HepG2 (cell line): ENCODE measurements around the gene CGB5. TPM values are rescaled to one million over a fixed set of nuclear protein-coding genes. Genes with fewer than 3 reads are reported as not detected.

ENCODE experiments used
- CTCF ChIP-seq: sonication (generic); formaldehyde crosslinking; IDR thresholded peaks from 2 replicates; pipeline ENCODE4 v1.5.0; 2020; ENCODE audit warnings: mild to moderate bottlenecking, missing genetic modification reagents, moderate library complexity
- DBP ChIP-seq: sonication (generic); formaldehyde crosslinking; IDR thresholded peaks from 2 replicates; pipeline ENCODE4 v1.4.0; 2020; ENCODE audit warnings: missing genetic modification reagents; ENCODE audit errors: not compliant biosample characterization
- KMT2A ChIP-seq: sonication (generic); formaldehyde crosslinking; IDR thresholded peaks from 2 replicates; pipeline ENCODE4 v1.4.0; 2020; ENCODE audit warnings: missing genetic modification reagents
- MIXL1 ChIP-seq: IDR thresholded peaks from 2 replicates; pipeline ENCODE4 v1.6.1; 2016
- NFIB ChIP-seq: sonication (generic); formaldehyde crosslinking; IDR thresholded peaks from 2 replicates; pipeline ENCODE4 v1.9.0; 2021; ENCODE audit warnings: missing genetic modification reagents, mild to moderate bottlenecking, borderline replicate concordance
- NRL ChIP-seq: sonication (generic); formaldehyde crosslinking; IDR thresholded peaks from 2 replicates; pipeline ENCODE4 v1.5.0; 2020; ENCODE audit warnings: missing genetic modification reagents, mild to moderate bottlenecking, moderate library complexity, borderline replicate concordance
- PCBP1 ChIP-seq: fragments of 200-400 bp; formaldehyde crosslinking; IDR thresholded peaks from 2 replicates; pipeline ENCODE4 v1.6.1; 2017; ENCODE audit warnings: mild to moderate bottlenecking, low read depth, low read length, borderline replicate concordance
- PHB2 ChIP-seq: fragments of 450-650 bp; IDR thresholded peaks from 2 replicates; pipeline ENCODE4 v1.6.1; 2018; ENCODE audit not compliant: partially characterized antibody
- PHF5A ChIP-seq: IDR thresholded peaks from one replicate; pipeline ENCODE4 v1.6.1; 2018; ENCODE audit warnings: low read depth, missing genetic modification reagents; ENCODE audit not compliant: unreplicated experiment
- PRMT3 ChIP-seq: sonication (generic); formaldehyde crosslinking; IDR thresholded peaks from 2 replicates; pipeline ENCODE4 v1.8.1; 2022; ENCODE audit warnings: low read depth, mild to moderate bottlenecking, moderate library complexity, missing genetic modification reagents, borderline replicate concordance
- PTBP1 ChIP-seq: fragments of 200-400 bp; formaldehyde crosslinking; IDR thresholded peaks from 2 replicates; pipeline ENCODE4 v1.6.1; 2018; ENCODE audit warnings: low read length, low read depth; ENCODE audit not compliant: poor library complexity, severe bottlenecking
- RARA ChIP-seq: IDR thresholded peaks from 2 replicates; pipeline ENCODE4 v1.6.1; 2016; ENCODE audit warnings: missing genetic modification reagents, missing compliant biosample characterization
- TBX2 ChIP-seq: sonication (generic); formaldehyde crosslinking; IDR thresholded peaks from 2 replicates; pipeline ENCODE4 v1.5.0; 2020; ENCODE audit warnings: missing genetic modification reagents, mild to moderate bottlenecking, borderline replicate concordance
- TEAD2 ChIP-seq: sonication (generic); formaldehyde crosslinking; IDR thresholded peaks from 2 replicates; pipeline ENCODE4 v1.9.0; 2021; ENCODE audit warnings: missing genetic modification reagents
- ZNF230 ChIP-seq: sonication (generic); formaldehyde crosslinking; IDR thresholded peaks from 2 replicates; pipeline ENCODE4 v1.4.0; 2020; ENCODE audit warnings: mild to moderate bottlenecking, missing genetic modification reagents
- ZNF567 ChIP-seq: sonication (generic); formaldehyde crosslinking; IDR thresholded peaks from 2 replicates; pipeline ENCODE4 v1.8.1; 2023; ENCODE audit warnings: mild to moderate bottlenecking, missing genetic modification reagents, borderline replicate concordance
- ZNF704 ChIP-seq: sonication (generic); formaldehyde crosslinking; IDR thresholded peaks from 2 replicates; pipeline ENCODE4 v1.8.1; 2023; ENCODE audit warnings: mild to moderate bottlenecking, inconsistent platforms, moderate library complexity, missing genetic modification reagents, borderline replicate concordance
- ZNF720 ChIP-seq: sonication (generic); formaldehyde crosslinking; IDR thresholded peaks from 2 replicates; pipeline ENCODE4 v1.4.0; 2020; ENCODE audit warnings: missing genetic modification reagents
- ZNF746 ChIP-seq: sonication (generic); formaldehyde crosslinking; IDR thresholded peaks from 2 replicates; pipeline ENCODE4 v1.8.0; 2022; ENCODE audit warnings: mild to moderate bottlenecking, missing genetic modification reagents
- ZNF816 ChIP-seq: sonication (generic); formaldehyde crosslinking; IDR thresholded peaks from 2 replicates; pipeline ENCODE4 v1.8.0; 2022; ENCODE audit warnings: missing genetic modification reagents, mild to moderate bottlenecking, borderline replicate concordance
- ZSCAN12 ChIP-seq: sonication (generic); formaldehyde crosslinking; IDR thresholded peaks from 2 replicates; pipeline ENCODE4 v1.9.0; 2021; ENCODE audit warnings: mild to moderate bottlenecking, missing genetic modification reagents
- polyA plus RNA-seq, 8 experiments: library from polyadenylated mRNA; depleted of rRNA in 3 of 8; stranded (reverse) in 7 of 8; unstranded in 1 of 8; fragments of >200 nt; fragmentation: Illumina TruSeq in 4 of 8; extraction: Trizol in 4 of 8; gene quantifications; 2 replicates each; pipeline versions ENCODE4 v1.2.1 to v1.2.3, GENCODE V29; 2011 to 2016; ENCODE audit warnings: low read depth in 4 of 8, missing spikeins in 1 of 8, mixed read lengths in 1 of 8; ENCODE audit not compliant: insufficient read depth in 1 of 8
- total RNA-seq, 5 experiments: library from RNA; depleted of rRNA; stranded (reverse); fragments of >200 nt; fragmentation: Illumina TruSeq; extraction: Trizol; gene quantifications; 2 replicates each; pipeline ENCODE4 v1.2.3, GENCODE V29; 2016; ENCODE audit warnings: low read depth in 1 of 5
- TF ChIP-seq, protein P1 (sequence below), 2 experiments: fragments of 450-650 bp in 1 of 2; sonication (generic) in 1 of 2; formaldehyde crosslinking; IDR thresholded peaks; 2 replicates each; pipeline versions ENCODE4 v1.5.0 to v1.8.0; 2020 to 2022; ENCODE audit warnings: mild to moderate bottlenecking in 1 of 2, missing genetic modification reagents in 1 of 2
- TF ChIP-seq, protein P2 (sequence below): sonication (generic); formaldehyde crosslinking; IDR thresholded peaks from 2 replicates; pipeline ENCODE4 v1.4.0; 2020; ENCODE audit warnings: missing genetic modification reagents, borderline replicate concordance

Gene CGB5
- total and polyA plus RNA-seq, 2 of the 13 experiments (the other 11 are each of a cell fraction or from before 2014, with no cell fraction given), result not detected

DNA sequence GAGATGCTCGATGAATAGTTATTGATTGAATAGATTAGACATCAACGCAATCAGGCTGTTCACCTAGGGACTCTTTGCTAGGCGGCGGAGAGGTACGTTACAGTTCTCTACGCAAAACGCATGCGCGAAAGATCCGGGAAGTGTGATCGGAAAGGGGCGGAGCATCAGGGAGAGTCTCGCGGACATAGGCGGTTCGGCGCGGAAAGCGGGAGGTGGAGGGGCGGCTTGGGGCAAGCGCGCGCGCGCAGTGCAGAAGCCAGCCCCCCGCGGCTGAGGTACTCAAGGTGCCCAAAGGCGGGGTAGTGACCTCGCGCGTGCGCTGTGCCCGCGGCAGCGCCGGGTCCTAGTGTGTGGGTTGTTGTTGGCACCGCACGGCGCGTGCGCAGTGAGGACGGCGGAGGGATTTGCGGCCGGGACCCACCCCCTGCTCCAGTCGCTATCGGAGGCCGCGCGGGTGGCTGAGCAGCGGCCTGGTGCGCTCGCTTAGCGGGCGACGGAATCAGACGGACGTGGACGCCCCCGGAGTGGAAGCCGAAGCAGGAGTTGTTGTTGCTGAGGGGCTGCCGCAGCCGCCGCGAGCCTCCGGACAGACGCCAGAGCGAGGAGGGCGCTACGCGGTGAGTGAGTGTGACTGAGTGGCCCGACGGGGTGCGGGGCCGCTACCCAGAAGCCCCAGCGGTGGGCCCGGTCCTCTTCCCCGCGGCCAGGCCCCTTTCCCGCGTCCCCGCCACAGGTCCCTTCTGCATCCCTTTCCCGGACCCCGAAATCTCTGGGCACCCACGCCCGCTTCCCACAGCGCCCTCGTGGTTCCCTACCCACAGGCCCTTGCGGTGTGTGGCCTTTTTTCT is 41.6 kb downstream of the CGB5 start, which contains the start of gene SNRNP70 (continued):
- TF ChIP-seq CTCF (CRISPR knock-in tag) (0 out of 2 replicates have a peak, but pooled peaks have one; percentile 11), PTBP1 (no peak), NFIB (CRISPR knock-in tag) (no peak), ZNF230 (peak; percentile 93), ZNF746 (no peak; the same call in 1 of the 2 replicates), MIXL1 (CRISPR knock-in tag) (peak; percentile 48), TBX2 (CRISPR knock-in tag) (peak; percentile 80), ZSCAN12 (CRISPR knock-in tag) (no peak), DBP (CRISPR knock-in tag) (no peak), PHB2 (no peak), ZNF567 (0 out of 2 replicates have a peak, but pooled peaks have one; percentile 8), ZNF816 (CRISPR knock-in tag) (0 out of 2 replicates have a peak, but pooled peaks have one; percentile 75), ZNF704 (no peak), TEAD2 (peak; percentile 33; the same call in 1 of the 2 replicates), ZNF720 (CRISPR knock-in tag) (no peak), KMT2A (CRISPR knock-in tag) (peak; percentile 80; the same call in 1 of the 2 replicates), PCBP1 (peak; percentile 95), PHF5A (no peak), RARA (CRISPR knock-in tag) (peak; percentile 21; the same call in 1 of the 2 replicates), NRL (peak; percentile 73; the same call in 1 of the 2 replicates), PRMT3 (CRISPR knock-in tag) (no peak)
- TF ChIP-seq, protein P1, sequence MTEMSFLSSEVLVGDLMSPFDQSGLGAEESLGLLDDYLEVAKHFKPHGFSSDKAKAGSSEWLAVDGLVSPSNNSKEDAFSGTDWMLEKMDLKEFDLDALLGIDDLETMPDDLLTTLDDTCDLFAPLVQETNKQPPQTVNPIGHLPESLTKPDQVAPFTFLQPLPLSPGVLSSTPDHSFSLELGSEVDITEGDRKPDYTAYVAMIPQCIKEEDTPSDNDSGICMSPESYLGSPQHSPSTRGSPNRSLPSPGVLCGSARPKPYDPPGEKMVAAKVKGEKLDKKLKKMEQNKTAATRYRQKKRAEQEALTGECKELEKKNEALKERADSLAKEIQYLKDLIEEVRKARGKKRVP (CRISPR knock-in tag; IDR thresholded peaks at IDR 0.05), result no peak
- TF ChIP-seq, protein P2, sequence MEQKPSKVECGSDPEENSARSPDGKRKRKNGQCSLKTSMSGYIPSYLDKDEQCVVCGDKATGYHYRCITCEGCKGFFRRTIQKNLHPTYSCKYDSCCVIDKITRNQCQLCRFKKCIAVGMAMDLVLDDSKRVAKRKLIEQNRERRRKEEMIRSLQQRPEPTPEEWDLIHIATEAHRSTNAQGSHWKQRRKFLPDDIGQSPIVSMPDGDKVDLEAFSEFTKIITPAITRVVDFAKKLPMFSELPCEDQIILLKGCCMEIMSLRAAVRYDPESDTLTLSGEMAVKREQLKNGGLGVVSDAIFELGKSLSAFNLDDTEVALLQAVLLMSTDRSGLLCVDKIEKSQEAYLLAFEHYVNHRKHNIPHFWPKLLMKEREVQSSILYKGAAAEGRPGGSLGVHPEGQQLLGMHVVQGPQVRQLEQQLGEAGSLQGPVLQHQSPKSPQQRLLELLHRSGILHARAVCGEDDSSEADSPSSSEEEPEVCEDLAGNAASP (CRISPR knock-in tag), result no peak
